Ectodermal cell (in vitro differentiated cells): ENCODE results near the gene ARRB1.

Experiments used
- H3K27ac ChIP-seq: 2 replicates; pipeline ENCODE4 v1.7.0; 2013; ENCODE audit warnings: mild to moderate bottlenecking, low read depth, low read length; ENCODE audit not compliant: insufficient read depth, poor library complexity, severe bottlenecking
- H3K27me3 ChIP-seq: 2 replicates; pipeline ENCODE4 v1.7.0; 2013; ENCODE audit warnings: mild to moderate bottlenecking, low read length; ENCODE audit not compliant: insufficient read depth, control insufficient read depth, poor library complexity, severe bottlenecking
- H3K36me3 ChIP-seq: one replicate; pipeline ENCODE4 v1.7.0; 2013; ENCODE audit warnings: low read length; ENCODE audit not compliant: control insufficient read depth, insufficient read depth
- H3K4me1 ChIP-seq: one replicate; pipeline ENCODE4 v1.7.0; 2013; ENCODE audit warnings: low read length; ENCODE audit not compliant: control insufficient read depth, insufficient read depth
- H3K4me3 ChIP-seq: 2 replicates; pipeline ENCODE4 v1.7.0; 2013; ENCODE audit warnings: low read depth, low read length, control low read depth; ENCODE audit not compliant: insufficient read depth
- H3K9me3 ChIP-seq: 2 replicates; pipeline ENCODE4 v1.7.0; 2013; ENCODE audit warnings: mild to moderate bottlenecking, low read length, moderate library complexity; ENCODE audit not compliant: control insufficient read depth
- WGBS, 2 experiments: methylation state at CpG; one replicate each; pipeline ENCODE4 v1.1.7; 2013; ENCODE audit warnings: missing lambda C conversion rate in 2 of 2; 5-methylcytosine and 5-hydroxymethylcytosine counted together

The ARRB1 gene

DNA sequence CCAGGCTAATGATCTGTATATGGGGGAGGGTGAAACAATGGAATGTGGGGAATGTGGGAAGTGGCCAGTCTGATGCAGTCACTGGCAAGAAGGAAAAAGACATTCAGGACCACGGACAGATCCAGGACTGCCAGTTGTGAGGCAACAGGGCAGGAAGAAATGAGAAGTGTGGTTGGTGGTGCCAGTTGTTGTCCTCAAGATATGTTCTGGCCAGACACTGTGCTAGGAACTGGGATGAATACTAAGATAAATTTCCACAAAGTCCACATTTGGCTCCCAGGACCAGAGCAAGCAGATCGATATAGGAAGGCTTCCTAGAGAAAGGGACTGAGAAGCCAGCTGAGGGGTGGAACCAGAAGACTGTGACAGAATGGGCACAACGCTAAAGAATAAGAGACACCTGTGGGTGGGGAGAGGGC, 117.7 kb downstream of the ARRB1 start:
- no peak overlapping the region for H3K27ac ChIP-seq
- WGBS, 2 experiments, result 45 to 46% methylated on average over 3 of the region's 3 CpGs
- no peaks in the 10 kb centered on the region for H3K36me3 ChIP-seq
- peaks cover 6% of the 10 kb centered on the region for H3K27me3 ChIP-seq
- H3K9me3 ChIP-seq, result no peaks in the 10 kb centered on the region
- no peak overlapping the region for H3K4me3 ChIP-seq
- peaks cover 8% of the 10 kb centered on the region for H3K4me1 ChIP-seq

DNA sequence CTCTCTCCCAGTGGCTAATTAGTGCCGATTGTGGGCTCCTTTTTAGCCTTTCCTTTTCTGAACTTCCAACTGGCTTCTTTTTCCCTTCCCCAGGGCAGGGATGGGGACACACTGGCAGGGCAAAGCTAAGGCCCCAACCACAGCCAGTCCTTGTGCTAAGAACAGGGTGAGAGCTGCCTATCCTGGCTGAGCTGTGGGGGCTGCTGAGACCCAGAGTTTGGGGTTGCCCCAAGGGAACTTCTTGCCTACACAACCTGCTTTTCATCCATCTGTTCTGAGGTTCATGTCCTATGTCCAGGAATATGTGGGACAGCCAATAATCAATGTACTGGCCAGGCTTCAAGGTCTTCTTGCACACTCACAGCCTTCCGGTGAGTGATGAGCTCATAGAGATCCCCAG, 120.8 kb downstream of the ARRB1 start:
- H3K27me3 ChIP-seq, result no peaks in the 10 kb centered on the region

DNA sequence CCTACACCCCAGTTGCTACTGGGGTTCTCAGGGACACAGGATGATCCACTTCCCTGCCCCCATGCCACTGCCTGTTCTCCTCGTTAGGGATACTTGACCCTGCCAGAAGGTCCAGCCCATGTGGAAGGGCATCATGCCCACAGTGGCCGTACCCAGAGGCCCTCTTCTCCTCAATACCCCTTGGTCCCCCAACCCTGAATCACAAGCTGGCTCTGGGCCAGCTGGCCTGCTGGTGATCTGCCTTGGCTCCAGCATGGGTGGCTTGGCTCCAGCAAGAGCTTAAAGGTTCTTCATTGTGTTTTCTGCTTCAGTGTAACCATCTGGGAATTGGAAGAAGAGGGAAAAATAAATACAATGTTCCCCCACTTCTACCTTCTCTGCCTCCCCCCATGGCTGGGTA, 122.0 kb downstream of the ARRB1 start:
- H3K27me3 ChIP-seq, result no peaks in the 10 kb centered on the region
- no peak overlapping the region for H3K4me3 ChIP-seq
- H3K36me3 ChIP-seq, result no peaks in the 10 kb centered on the region
- H3K9me3 ChIP-seq, result no peaks in the 10 kb centered on the region
- no peaks in the 10 kb centered on the region for H3K4me1 ChIP-seq
- 90 to 91% methylated on average over 2 of the region's 2 CpGs for WGBS, 2 experiments
- H3K27ac ChIP-seq, result no peak overlapping the region

More for the DNA sequence above, 120.8 kb downstream of the ARRB1 start:
- WGBS, 2 experiments, result 88 to 95% methylated on average over 2 of the region's 2 CpGs
- H3K36me3 ChIP-seq, result no peaks in the 10 kb centered on the region
- H3K9me3 ChIP-seq, result no peaks in the 10 kb centered on the region
- no peak overlapping the region for H3K4me3 ChIP-seq
- no peak overlapping the region for H3K27ac ChIP-seq
- no peaks in the 10 kb centered on the region for H3K4me1 ChIP-seq

DNA sequence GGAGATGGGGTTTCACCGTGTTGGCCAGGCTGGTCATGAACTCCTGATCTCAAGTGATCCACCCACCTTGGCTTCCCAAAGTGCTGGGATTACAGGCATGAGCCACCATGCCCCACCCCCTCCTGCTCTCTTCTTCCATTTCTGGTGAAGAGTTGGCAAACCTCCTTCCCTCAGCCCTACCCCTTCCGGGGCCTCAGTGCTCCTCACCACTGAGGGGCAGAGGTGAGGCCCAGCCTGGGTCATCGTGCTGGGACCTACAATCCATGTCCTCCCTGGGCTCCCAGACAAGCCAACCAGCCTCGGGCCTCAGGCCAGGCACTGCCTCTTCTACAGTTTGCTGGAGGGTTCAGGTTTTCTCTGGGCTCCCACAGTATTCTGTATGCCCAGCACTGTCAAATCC, 125.7 kb downstream of the ARRB1 start:
- no peaks in the 10 kb centered on the region for H3K9me3 ChIP-seq
- no peak overlapping the region for H3K4me3 ChIP-seq
- H3K27me3 ChIP-seq, result no peaks in the 10 kb centered on the region
- no peaks in the 10 kb centered on the region for H3K4me1 ChIP-seq
- H3K36me3 ChIP-seq, result no peaks in the 10 kb centered on the region
- H3K27ac ChIP-seq, result no peak overlapping the region
- 82 to 84% methylated on average over 4 of the region's 4 CpGs for WGBS, 2 experiments

DNA sequence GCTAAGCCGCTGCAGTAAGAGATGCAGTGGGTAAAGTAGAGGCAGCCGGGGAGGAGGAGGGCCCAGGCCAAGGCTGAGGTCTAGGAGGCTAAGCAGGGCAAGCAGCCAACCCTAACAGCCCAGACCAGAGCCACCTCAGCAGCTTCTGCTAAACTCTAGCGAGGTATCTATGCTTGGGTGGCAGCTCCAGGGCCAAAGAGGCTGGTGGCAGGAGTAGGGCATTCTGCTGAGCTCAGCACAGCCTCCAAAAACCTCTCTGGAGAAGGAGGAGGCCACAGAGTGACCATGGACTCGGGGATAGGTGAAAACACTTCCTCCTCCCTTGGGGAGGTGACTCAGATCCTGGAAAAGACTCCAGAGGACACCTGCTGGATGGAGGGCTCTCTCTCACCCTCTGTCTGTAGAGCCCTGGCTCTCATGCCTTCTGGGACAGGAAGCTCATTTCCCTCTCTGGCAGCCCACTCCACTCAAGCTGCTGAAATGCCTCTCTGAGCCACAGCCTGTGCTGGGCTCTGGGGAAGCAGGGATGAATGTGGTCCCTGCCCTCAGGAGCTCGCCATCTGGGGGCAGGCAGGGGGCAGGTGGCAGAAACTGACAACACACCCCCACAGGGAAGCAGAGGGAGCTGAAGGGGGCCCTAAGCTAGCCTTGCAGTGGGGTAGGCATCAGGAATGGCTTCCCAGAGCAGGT, 127.4 kb downstream of the ARRB1 start:
- no peaks in the 10 kb centered on the region for H3K4me1 ChIP-seq
- no peak overlapping the region for H3K4me3 ChIP-seq
- WGBS, 2 experiments, result 70 to 77% methylated on average over 5 of the region's 5 CpGs
- no peaks in the 10 kb centered on the region for H3K27me3 ChIP-seq
- H3K27ac ChIP-seq, result no peak overlapping the region
- H3K36me3 ChIP-seq, result no peaks in the 10 kb centered on the region
- H3K9me3 ChIP-seq, result no peaks in the 10 kb centered on the region

DNA sequence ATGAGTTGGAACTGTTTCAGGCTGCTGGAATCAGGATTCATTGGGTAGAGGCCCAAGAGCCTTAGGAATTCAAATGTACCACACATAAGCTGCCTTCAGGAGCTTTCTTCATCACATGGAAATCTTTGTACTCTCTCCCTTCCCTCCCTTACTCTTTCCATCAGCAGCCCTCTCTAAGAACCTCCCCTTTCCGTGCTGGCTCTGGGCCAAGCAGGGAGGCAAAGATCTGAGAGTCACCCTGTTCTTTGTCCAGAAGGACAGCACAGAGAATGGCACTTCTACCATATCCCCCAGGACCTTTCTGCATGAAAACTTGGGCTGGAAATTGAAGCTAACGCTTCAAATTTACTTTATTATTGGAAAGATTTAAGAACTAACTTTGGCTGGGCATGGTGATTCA, 131.6 kb downstream of the ARRB1 start:
- Histone ChIP-seq H3K9me3 (no peaks in the 10 kb centered on the region), H3K27ac (no peak overlapping the region), H3K4me3 (no peak overlapping the region), H3K27me3 (peaks cover 12% of the 10 kb centered on the region), H3K4me1 (no peaks in the 10 kb centered on the region), H3K36me3 (no peaks in the 10 kb centered on the region)
- 55 to 70% methylated on average over 2 of the region's 2 CpGs for WGBS, 2 experiments

DNA sequence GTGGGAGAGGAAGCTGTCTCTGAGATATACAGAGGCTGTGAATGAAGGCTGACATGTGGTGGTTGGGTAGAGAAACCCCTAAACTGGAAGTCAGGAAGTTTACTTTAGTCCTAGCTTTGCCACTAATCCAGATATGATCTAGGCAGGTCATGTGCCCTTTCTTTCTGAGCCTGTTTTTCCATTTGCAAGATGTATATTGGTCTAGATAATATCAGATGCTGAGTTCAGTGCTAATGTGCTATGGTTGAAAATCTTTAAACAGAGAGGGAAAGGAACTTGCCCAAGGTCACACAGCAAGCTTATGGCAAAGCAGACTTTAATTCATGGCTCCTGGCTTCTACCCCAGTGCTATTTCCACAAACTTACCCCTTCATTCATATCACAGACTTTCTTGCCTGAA, 136.6 kb downstream of the ARRB1 start:
- H3K9me3 ChIP-seq, result no peaks in the 10 kb centered on the region
- peaks cover 15% of the 10 kb centered on the region for H3K27me3 ChIP-seq

DNA sequence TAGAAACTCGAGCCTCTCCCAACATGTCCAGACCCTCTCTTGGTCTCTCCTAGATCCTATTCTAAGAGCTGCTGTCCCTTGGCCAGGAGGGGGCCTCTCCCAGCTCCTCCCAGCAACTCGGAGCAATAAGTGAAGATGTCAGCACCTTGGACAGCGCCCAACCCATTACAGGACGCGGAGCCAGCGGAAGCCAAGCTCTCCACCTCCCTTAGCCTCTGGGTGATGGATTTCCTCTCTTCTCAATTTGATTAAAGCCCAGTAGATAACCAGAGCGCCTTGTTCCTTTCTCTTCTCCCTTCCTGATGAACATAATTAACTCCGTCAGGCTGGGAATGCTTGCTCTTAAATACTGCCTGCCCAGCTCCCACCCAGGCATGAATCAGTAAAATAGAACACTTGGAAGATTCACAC, 137.0 kb downstream of the ARRB1 start:
- H3K27me3 ChIP-seq, result peaks cover 15% of the 10 kb centered on the region
- WGBS, 2 experiments, result 5 to 6% methylated on average over 8 of the region's 8 CpGs

More for the DNA sequence above, 136.6 kb downstream of the ARRB1 start:
- Histone ChIP-seq H3K4me1 (no peaks in the 10 kb centered on the region), H3K36me3 (no peaks in the 10 kb centered on the region), H3K27ac (no peak overlapping the region), H3K4me3 (no peak overlapping the region)

More for the DNA sequence above, 137.0 kb downstream of the ARRB1 start:
- H3K4me1 ChIP-seq, result no peaks in the 10 kb centered on the region
- no peaks in the 10 kb centered on the region for H3K36me3 ChIP-seq
- H3K9me3 ChIP-seq, result no peaks in the 10 kb centered on the region
- no peak overlapping the region for H3K4me3 ChIP-seq
- no peak overlapping the region for H3K27ac ChIP-seq
